Cardiac muscle cell (in vitro differentiated cells and primary cell): ENCODE results near the gene UBE2D1. TPM values are rescaled to one million over a fixed set of nuclear protein-coding genes. Genes with fewer than 3 reads are reported as not detected.
A peak's percentile ranks its signal among the peaks of the same experiment; 100 is the strongest.

Source experiments
- DNase-seq, 2 donors: peaks; one replicate each; pipeline versions ENCODE4 v3.0.0 to v3.0.0-alpha.2; 2010 to 2017; ENCODE audit warnings: low read depth in 1 of 2, low spot score in 1 of 2
- H3K27ac ChIP-seq: fragments of 200-600 bp; sonication (generic); 2 replicates; pipeline ENCODE4 v1.5.1; 2016
- H3K27me3 ChIP-seq: fragments of 200-600 bp; sonication (generic); 2 replicates; pipeline ENCODE4 v1.6.0; 2016; ENCODE audit warnings: control low read depth
- H3K36me3 ChIP-seq: fragments of 200-600 bp; sonication (generic); 2 replicates; pipeline ENCODE4 v1.5.1; 2016; ENCODE audit warnings: control low read depth
- H3K4me1 ChIP-seq: fragments of 200-600 bp; sonication (generic); 2 replicates; pipeline ENCODE4 v1.8.1; 2017; ENCODE audit warnings: low read depth, mild to moderate bottlenecking, mixed run types
- H3K4me3 ChIP-seq: fragments of 200-600 bp; sonication (generic); 2 replicates; pipeline ENCODE4 v1.5.1; 2016; ENCODE audit warnings: mild to moderate bottlenecking
- H3K9me3 ChIP-seq: fragments of 200-600 bp; sonication (generic); 2 replicates; pipeline ENCODE4 v1.5.1; 2017; ENCODE audit warnings: low read depth, mild to moderate bottlenecking, control low read depth
- CTCF ChIP-seq: IDR thresholded peaks from 2 replicates; pipeline ENCODE4 v1.5.1; 2012; ENCODE audit warnings: low read depth, mild to moderate bottlenecking, low read length
- polyA plus RNA-seq: library from polyadenylated mRNA; unstranded; fragments of >200 nt; fragmentation: Nextera tagmentation; extraction: Ambion mirVana; gene quantifications from 2 replicates; pipeline ENCODE4 v1.2.1, GENCODE V29; 2016
- total RNA-seq: library from RNA; depleted of rRNA; stranded (reverse); fragments of >200 nt; gene quantifications from 2 replicates; pipeline ENCODE4 v1.2.3, GENCODE V29; 2016

Gene UBE2D1
- total and polyA plus RNA-seq, 2 experiments from 2014 or later: 12.6 to 27.4 TPM

DNA sequence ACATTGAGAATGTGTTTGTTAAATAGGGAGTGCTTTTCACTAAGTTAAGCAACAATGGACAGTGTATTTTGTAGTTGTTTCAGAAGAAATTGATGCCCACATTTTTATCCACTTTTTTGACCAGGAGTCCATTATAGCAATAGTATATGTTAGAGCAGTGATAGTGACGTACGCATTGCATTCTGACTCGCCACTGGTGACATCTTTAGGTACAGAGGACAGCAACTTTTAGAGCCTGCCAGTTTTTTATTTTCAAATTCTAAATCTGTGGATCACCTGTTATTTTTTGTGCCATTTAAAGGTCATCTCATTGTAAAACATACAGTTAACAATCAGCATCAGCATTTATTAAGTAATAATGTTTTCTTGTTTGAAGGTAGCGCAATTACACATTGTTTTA lies 1.4 kb downstream of the UBE2D1 start:
- Histone ChIP-seq H3K4me3 (peak overlapping the region; percentile 80), H3K27ac (peak overlapping the region; percentile 57), H3K4me1 (peaks cover 8% of the 10 kb centered on the region), H3K36me3 (no peaks in the 10 kb centered on the region), H3K27me3 (no peaks in the 10 kb centered on the region), H3K9me3 (no peaks in the 10 kb centered on the region)
- no peak for DNase-seq
- TF ChIP-seq CTCF: no peak

- no peak for DNase-seq
- peaks cover under 1% of the 10 kb centered on the region for H3K4me1 ChIP-seq
- no peaks in the 10 kb centered on the region for H3K9me3 ChIP-seq
- no peaks in the 10 kb centered on the region for H3K27me3 ChIP-seq
- no peak overlapping the region for H3K4me3 ChIP-seq
- H3K36me3 ChIP-seq: no peaks in the 10 kb centered on the region
- H3K27ac ChIP-seq: no peak overlapping the region
- TF ChIP-seq CTCF: no peak
Measured at GRCh38 chr10:58341422-58341821, 6.6 kb downstream of the UBE2D1 start.

GRCh38 chr10:58341947-58342346 lies 7.1 kb downstream of the UBE2D1 start:
- H3K4me1 ChIP-seq: no peaks in the 10 kb centered on the region
- no peaks in the 10 kb centered on the region for H3K27me3 ChIP-seq

GRCh38 chr10:58347967-58348366 lies 13.2 kb downstream of the UBE2D1 start:
- DNase-seq: no peak
- no peaks in the 10 kb centered on the region for H3K4me1 ChIP-seq
- H3K27me3 ChIP-seq: no peaks in the 10 kb centered on the region
- no peak overlapping the region for H3K27ac ChIP-seq
- H3K4me3 ChIP-seq: no peak overlapping the region
- no peak for TF ChIP-seq CTCF
- H3K9me3 ChIP-seq: no peaks in the 10 kb centered on the region
- H3K36me3 ChIP-seq: no peaks in the 10 kb centered on the region

More at GRCh38 chr10:58341947-58342346, 7.1 kb downstream of the UBE2D1 start:
- H3K9me3 ChIP-seq: no peaks in the 10 kb centered on the region
- DNase-seq: no peak
- H3K4me3 ChIP-seq: no peak overlapping the region
- H3K27ac ChIP-seq: no peak overlapping the region
- TF ChIP-seq CTCF: no peak
- no peaks in the 10 kb centered on the region for H3K36me3 ChIP-seq

DNA sequence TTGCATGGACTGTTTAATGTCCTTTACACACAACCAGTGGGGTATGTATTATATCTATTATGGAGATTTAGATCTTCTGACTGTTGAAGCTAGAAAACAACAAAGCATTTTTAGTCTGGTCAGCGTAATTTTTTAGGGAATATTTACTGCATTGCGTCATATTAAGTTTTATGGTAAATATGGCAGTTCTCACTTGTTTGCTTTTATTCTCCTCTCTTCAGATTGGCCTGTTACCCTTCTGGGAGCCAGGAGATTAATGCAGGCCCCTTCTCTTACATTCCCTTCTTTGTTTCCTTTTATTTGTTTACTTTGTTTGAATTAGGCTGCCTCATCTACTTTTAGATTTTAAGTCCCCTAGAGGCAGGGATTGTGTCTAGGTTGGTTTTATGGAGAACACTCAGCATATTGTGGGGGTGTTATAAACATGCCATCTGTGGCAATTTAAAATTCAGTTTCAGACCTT lies 13.8 kb downstream of the UBE2D1 start:
- no peak for TF ChIP-seq CTCF
- Histone ChIP-seq H3K27me3 (no peaks in the 10 kb centered on the region), H3K4me1 (no peaks in the 10 kb centered on the region), H3K9me3 (no peaks in the 10 kb centered on the region), H3K4me3 (no peak overlapping the region), H3K36me3 (no peaks in the 10 kb centered on the region), H3K27ac (no peak overlapping the region)
- DNase-seq: no peak

DNA sequence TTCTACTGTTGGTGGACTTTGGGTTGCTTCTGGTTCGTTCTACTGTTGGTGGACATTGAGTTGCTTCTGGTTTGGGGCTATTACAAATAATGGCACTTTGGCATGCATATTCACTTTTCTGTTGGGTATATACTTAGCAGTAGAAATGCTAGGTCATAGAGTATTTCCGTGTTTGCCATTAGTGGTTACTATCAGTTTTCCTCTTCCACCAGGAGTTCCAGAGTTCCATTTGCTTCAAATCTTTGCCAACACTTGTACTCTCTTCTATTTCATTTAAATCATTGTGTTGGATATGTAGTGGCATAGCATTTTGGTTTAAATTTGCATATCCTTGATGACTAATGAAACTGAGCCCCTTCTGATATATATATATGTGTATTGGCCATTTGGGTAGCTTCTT lies 15.2 kb downstream of the UBE2D1 start:
- no peak for TF ChIP-seq CTCF
- no peak for DNase-seq
- no peaks in the 10 kb centered on the region for H3K9me3 ChIP-seq

More for the DNA sequence above, 15.2 kb downstream of the UBE2D1 start:
- Histone ChIP-seq H3K4me1 (no peaks in the 10 kb centered on the region), H3K4me3 (no peak overlapping the region), H3K27me3 (no peaks in the 10 kb centered on the region), H3K36me3 (no peaks in the 10 kb centered on the region), H3K27ac (no peak overlapping the region)
